ENCODE measurements around the gene FSTL4. TPM values are rescaled to one million over a fixed set of nuclear protein-coding genes. Genes with fewer than 3 reads are reported as not detected.

Gene FSTL4
- total and polyA plus RNA-seq, 4 donors = 0.02 to 0.18 TPM; not detected in 2

GRCh38 chr5:133438487-133438886, 173.9 kb downstream of the FSTL4 start:
- Histone ChIP-seq H3K4me1 (ENCODE audit: control insufficient read depth in 4 of 4, insufficient read depth in 4 of 4, low read length in 3 of 4) (no peaks in the 10 kb centered on the region), H3K9ac (ENCODE audit: low read depth in 1 of 2, low read length in 2 of 2) (no peak overlapping the region), H3K36me3 (ENCODE audit: control insufficient read depth in 4 of 4, insufficient read depth in 3 of 4, low read depth in 1 of 4, low read length in 3 of 4) (no peaks in the 10 kb centered on the region), H3K27me3 (ENCODE audit: control insufficient read depth in 4 of 4, insufficient read depth in 4 of 4, low read length in 3 of 4) (no peaks in the 10 kb centered on the region), H3K27ac (ENCODE audit: low read depth in 1 of 2, low read length in 2 of 2) (no peak overlapping the region), H3K4me3 (ENCODE audit: low read depth in 1 of 3, low read length in 3 of 3) (no peak overlapping the region), H3K9me3 (ENCODE audit: control insufficient read depth in 4 of 4, low read length in 3 of 4) (no peaks in the 10 kb centered on the region)
- WGBS = 86% methylated on average over 3 of the region's 3 CpGs
- DNase-seq (ENCODE audit: low spot score) = no peak
- TF ChIP-seq, protein P1, sequence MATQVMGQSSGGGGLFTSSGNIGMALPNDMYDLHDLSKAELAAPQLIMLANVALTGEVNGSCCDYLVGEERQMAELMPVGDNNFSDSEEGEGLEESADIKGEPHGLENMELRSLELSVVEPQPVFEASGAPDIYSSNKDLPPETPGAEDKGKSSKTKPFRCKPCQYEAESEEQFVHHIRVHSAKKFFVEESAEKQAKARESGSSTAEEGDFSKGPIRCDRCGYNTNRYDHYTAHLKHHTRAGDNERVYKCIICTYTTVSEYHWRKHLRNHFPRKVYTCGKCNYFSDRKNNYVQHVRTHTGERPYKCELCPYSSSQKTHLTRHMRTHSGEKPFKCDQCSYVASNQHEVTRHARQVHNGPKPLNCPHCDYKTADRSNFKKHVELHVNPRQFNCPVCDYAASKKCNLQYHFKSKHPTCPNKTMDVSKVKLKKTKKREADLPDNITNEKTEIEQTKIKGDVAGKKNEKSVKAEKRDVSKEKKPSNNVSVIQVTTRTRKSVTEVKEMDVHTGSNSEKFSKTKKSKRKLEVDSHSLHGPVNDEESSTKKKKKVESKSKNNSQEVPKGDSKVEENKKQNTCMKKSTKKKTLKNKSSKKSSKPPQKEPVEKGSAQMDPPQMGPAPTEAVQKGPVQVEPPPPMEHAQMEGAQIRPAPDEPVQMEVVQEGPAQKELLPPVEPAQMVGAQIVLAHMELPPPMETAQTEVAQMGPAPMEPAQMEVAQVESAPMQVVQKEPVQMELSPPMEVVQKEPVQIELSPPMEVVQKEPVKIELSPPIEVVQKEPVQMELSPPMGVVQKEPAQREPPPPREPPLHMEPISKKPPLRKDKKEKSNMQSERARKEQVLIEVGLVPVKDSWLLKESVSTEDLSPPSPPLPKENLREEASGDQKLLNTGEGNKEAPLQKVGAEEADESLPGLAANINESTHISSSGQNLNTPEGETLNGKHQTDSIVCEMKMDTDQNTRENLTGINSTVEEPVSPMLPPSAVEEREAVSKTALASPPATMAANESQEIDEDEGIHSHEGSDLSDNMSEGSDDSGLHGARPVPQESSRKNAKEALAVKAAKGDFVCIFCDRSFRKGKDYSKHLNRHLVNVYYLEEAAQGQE (IDR thresholded peaks at IDR 0.05) = no peak
- TF ChIP-seq, protein P2, sequence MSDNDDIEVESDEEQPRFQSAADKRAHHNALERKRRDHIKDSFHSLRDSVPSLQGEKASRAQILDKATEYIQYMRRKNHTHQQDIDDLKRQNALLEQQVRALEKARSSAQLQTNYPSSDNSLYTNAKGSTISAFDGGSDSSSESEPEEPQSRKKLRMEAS (IDR thresholded peaks at IDR 0.05) = no peak
- no peak for TF ChIP-seq ZBTB33 (IDR thresholded peaks at IDR 0.05)
- no peak for TF ChIP-seq HNF4A (conservative IDR thresholded peaks at IDR 0.05)
- no peak for TF ChIP-seq JUND (IDR thresholded peaks at IDR 0.05)
- TF ChIP-seq GABPA (IDR thresholded peaks at IDR 0.05 in 1 of 2, conservative IDR thresholded peaks at IDR 0.05 in 1 of 2) = no peak
- TF ChIP-seq EGR1 (IDR thresholded peaks at IDR 0.05; ENCODE audit: low read depth in 2 of 2) = no peak
- no peak for TF ChIP-seq SP1 (IDR thresholded peaks at IDR 0.05)

DNA sequence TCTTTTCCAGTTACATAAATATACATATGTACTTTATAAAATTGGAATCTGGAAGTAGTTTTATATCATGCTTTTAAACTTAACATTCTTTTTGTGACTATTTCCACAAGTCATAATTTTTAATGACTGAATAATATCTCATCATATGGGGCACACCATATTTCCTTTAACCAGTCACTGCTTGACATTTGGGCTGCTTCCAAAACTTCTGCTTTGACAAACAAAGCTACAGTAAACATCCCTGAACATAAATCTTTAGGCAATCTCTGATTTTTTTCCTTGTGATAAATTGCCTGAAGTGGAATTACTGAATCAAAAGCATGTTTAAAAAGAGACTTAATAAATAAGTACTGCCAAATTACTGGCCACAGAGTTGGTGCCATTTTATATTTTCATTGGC, 178.0 kb downstream of the FSTL4 start:
- Histone ChIP-seq H3K4me3 (ENCODE audit: low read depth in 1 of 3, low read length in 3 of 3) (no peak overlapping the region), H3K27me3 (ENCODE audit: control insufficient read depth in 4 of 4, insufficient read depth in 4 of 4, low read length in 3 of 4) (no peaks in the 10 kb centered on the region), H3K9ac (ENCODE audit: low read depth in 1 of 2, low read length in 2 of 2) (no peak overlapping the region), H3K4me1 (ENCODE audit: control insufficient read depth in 4 of 4, insufficient read depth in 4 of 4, low read length in 3 of 4) (no peaks in the 10 kb centered on the region), H3K9me3 (ENCODE audit: control insufficient read depth in 4 of 4, low read length in 3 of 4) (no peaks in the 10 kb centered on the region), H3K27ac (ENCODE audit: low read depth in 1 of 2, low read length in 2 of 2) (no peak overlapping the region), H3K36me3 (ENCODE audit: control insufficient read depth in 4 of 4, insufficient read depth in 3 of 4, low read depth in 1 of 4, low read length in 3 of 4) (no peaks in the 10 kb centered on the region)
- TF ChIP-seq ZBTB33 (IDR thresholded peaks at IDR 0.05) = no peak
- TF ChIP-seq, protein P2 (IDR thresholded peaks at IDR 0.05) = no peak
- no peak for TF ChIP-seq NR2F2 (IDR thresholded peaks at IDR 0.05)
- no peak for TF ChIP-seq RXRA (IDR thresholded peaks at IDR 0.05)
- no peak for TF ChIP-seq RAD21 (IDR thresholded peaks at IDR 0.05)
- no peak for TF ChIP-seq EGR1 (IDR thresholded peaks at IDR 0.05; ENCODE audit: low read depth in 2 of 2)
- no peak for TF ChIP-seq FOXA1 (IDR thresholded peaks at IDR 0.05)
- TF ChIP-seq TAF1 (conservative IDR thresholded peaks at IDR 0.05) = no peak
- TF ChIP-seq JUND (IDR thresholded peaks at IDR 0.05) = no peak
- TF ChIP-seq SP1 (IDR thresholded peaks at IDR 0.05) = no peak
- no peak for TF ChIP-seq GABPA (IDR thresholded peaks at IDR 0.05 in 1 of 2, conservative IDR thresholded peaks at IDR 0.05 in 1 of 2)
- no peak for TF ChIP-seq YY1 (IDR thresholded peaks at IDR 0.05)
- no peak for TF ChIP-seq HNF4G (IDR thresholded peaks at IDR 0.05)
- TF ChIP-seq HNF4A (conservative IDR thresholded peaks at IDR 0.05) = no peak
- TF ChIP-seq CTCF (IDR thresholded peaks at IDR 0.05; ENCODE audit: low read depth, low read length, missing input control) = no peak
- TF ChIP-seq, protein P3, sequence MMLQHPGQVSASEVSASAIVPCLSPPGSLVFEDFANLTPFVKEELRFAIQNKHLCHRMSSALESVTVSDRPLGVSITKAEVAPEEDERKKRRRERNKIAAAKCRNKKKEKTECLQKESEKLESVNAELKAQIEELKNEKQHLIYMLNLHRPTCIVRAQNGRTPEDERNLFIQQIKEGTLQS (IDR thresholded peaks at IDR 0.05) = no peak
- TF ChIP-seq, protein P1 (IDR thresholded peaks at IDR 0.05) = no peak
- no peak for TF ChIP-seq FOXA2 (IDR thresholded peaks at IDR 0.05)
- no peak for DNase-seq (ENCODE audit: low spot score)

Data from liver (tissue), 9 donors.